ENCODE results near the gene TSHZ1.

DNA sequence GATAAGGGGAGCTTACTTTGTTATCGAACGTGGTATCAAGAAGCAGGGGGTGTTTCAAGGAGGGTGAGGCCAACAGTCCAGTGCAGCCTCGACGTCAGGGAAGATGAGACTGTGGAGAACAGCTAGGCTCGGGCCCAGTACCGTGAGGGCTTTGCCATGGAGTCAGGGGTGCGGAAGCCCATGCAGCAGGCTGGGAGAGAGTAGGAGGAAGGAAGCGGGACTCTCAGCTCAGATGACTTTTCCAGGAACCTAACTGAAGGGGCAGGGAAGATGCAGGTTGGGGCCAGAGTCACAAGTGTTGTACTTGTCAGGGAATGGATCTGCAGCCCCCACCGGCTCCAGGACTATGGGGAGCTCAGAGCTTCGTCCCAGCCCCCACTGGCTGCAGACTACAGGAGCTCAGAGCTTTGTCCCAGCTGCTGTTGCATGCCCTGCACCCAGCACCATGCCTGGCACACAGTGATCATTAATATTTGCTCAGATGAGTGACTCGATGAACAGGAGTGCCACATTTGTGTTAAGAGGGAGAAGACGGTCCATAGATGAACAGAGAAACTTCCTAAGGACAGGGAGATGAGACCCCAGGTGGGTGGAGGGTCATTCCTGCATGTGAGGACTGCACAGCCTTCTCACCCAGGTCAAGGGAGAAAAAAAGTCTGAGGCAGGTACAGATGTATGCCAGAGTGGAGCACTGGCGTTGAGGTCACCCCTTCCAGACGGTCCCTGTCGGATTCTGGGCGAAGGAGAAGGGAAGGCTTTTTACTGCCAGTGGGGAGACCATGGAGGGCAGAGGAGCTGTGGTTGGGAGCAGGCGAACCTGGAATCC, 38.1 kb upstream of the TSHZ1 start:
- TF ChIP-seq, protein P1, sequence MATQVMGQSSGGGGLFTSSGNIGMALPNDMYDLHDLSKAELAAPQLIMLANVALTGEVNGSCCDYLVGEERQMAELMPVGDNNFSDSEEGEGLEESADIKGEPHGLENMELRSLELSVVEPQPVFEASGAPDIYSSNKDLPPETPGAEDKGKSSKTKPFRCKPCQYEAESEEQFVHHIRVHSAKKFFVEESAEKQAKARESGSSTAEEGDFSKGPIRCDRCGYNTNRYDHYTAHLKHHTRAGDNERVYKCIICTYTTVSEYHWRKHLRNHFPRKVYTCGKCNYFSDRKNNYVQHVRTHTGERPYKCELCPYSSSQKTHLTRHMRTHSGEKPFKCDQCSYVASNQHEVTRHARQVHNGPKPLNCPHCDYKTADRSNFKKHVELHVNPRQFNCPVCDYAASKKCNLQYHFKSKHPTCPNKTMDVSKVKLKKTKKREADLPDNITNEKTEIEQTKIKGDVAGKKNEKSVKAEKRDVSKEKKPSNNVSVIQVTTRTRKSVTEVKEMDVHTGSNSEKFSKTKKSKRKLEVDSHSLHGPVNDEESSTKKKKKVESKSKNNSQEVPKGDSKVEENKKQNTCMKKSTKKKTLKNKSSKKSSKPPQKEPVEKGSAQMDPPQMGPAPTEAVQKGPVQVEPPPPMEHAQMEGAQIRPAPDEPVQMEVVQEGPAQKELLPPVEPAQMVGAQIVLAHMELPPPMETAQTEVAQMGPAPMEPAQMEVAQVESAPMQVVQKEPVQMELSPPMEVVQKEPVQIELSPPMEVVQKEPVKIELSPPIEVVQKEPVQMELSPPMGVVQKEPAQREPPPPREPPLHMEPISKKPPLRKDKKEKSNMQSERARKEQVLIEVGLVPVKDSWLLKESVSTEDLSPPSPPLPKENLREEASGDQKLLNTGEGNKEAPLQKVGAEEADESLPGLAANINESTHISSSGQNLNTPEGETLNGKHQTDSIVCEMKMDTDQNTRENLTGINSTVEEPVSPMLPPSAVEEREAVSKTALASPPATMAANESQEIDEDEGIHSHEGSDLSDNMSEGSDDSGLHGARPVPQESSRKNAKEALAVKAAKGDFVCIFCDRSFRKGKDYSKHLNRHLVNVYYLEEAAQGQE (IDR thresholded peaks at IDR 0.05; ENCODE audit: low read depth): no peak
- no peak for TF ChIP-seq CEBPB (IDR thresholded peaks at IDR 0.05)
- TF ChIP-seq EP300 (IDR thresholded peaks at IDR 0.05; ENCODE audit: borderline replicate concordance): no peak
